OCI-LY1 (cell line): Measurements from ENCODE around the gene NUP155.
"Not testable (repeated sequence)": the region's sequence is repeated elsewhere in the genome, so short reads cannot be mapped to it uniquely, and the experiment has no call there.

Experiments used
- H2AFZ ChIP-seq: fragments of 200-600 bp; sonication (generic), shearing (Covaris generic); 2 replicates; pipeline ENCODE4 v1.6.0; 2014; ENCODE audit warnings: antibody characterized with exemption, mild to moderate bottlenecking, low read length
- H3F3A ChIP-seq: fragments of 200-600 bp; sonication (generic), shearing (Covaris generic); 2 replicates; pipeline ENCODE4 v1.6.0; 2014; ENCODE audit warnings: mild to moderate bottlenecking, antibody characterized with exemption, low read length, moderate library complexity; ENCODE audit not compliant: insufficient read depth
- H3K27ac ChIP-seq: fragments of 200-600 bp; sonication (generic); 2 replicates; pipeline ENCODE4 v1.5.1; 2014; ENCODE audit warnings: low read length, mixed run types, mild to moderate bottlenecking, low read depth; ENCODE audit not compliant: poor library complexity, severe bottlenecking
- H3K27me3 ChIP-seq: fragments of 200-600 bp; sonication (generic); 2 replicates; pipeline ENCODE4 v1.6.0; 2014; ENCODE audit warnings: antibody characterized with exemption, mild to moderate bottlenecking, low read length, moderate library complexity; ENCODE audit not compliant: insufficient read depth
- H3K36me3 ChIP-seq: fragments of 200-600 bp; sonication (generic); 2 replicates; pipeline ENCODE4 v1.6.1; 2014; ENCODE audit warnings: mild to moderate bottlenecking, antibody characterized with exemption, low read length, moderate library complexity, mixed read lengths; ENCODE audit not compliant: insufficient read depth
- H3K4me1 ChIP-seq: fragments of 200-600 bp; sonication (generic); 2 replicates; pipeline ENCODE4 v1.5.1; 2014; ENCODE audit warnings: mild to moderate bottlenecking, low read length, moderate library complexity; ENCODE audit not compliant: insufficient read depth, severe bottlenecking
- H3K4me2 ChIP-seq: fragments of 200-600 bp; sonication (generic), shearing (Covaris generic); 2 replicates; pipeline ENCODE4 v1.6.1; 2014; ENCODE audit warnings: low read length
- H3K4me3 ChIP-seq: fragments of 200-600 bp; sonication (generic); 2 replicates; pipeline ENCODE4 v1.5.1; 2014; ENCODE audit warnings: low read length, low read depth, mild to moderate bottlenecking, mixed read lengths; ENCODE audit not compliant: poor library complexity, severe bottlenecking
- H3K79me2 ChIP-seq: fragments of 200-600 bp; shearing (Covaris generic); 2 replicates; pipeline ENCODE4 v1.6.1; 2016; ENCODE audit warnings: mixed run types, low read length, mixed read lengths; ENCODE audit not compliant: insufficient read depth
- H3K9ac ChIP-seq: fragments of 200-600 bp; sonication (generic), shearing (Covaris generic); 2 replicates; pipeline ENCODE4 v1.6.1; 2014; ENCODE audit warnings: mild to moderate bottlenecking, low read length, mixed read lengths
- H3K9me2 ChIP-seq: fragments of 200-600 bp; sonication (generic), shearing (Covaris generic); 2 replicates; pipeline ENCODE4 v1.6.1; 2014; ENCODE audit warnings: low read depth, mild to moderate bottlenecking, low read length, mixed read lengths
- H3K9me3 ChIP-seq: fragments of 200-600 bp; shearing (Covaris generic); 2 replicates; pipeline ENCODE4 v1.6.1; 2014; ENCODE audit warnings: low read length, mixed read lengths
- H4K20me1 ChIP-seq: fragments of 200-600 bp; sonication (generic), shearing (Covaris generic); 2 replicates; pipeline ENCODE4 v1.6.0; 2016; ENCODE audit warnings: mild to moderate bottlenecking, low read length; ENCODE audit not compliant: insufficient read depth
- CTCF ChIP-seq: fragments of 200-600 bp; sonication (generic), shearing (Covaris generic); IDR thresholded peaks from 2 replicates; pipeline ENCODE4 v1.5.1; 2017; ENCODE audit warnings: mild to moderate bottlenecking, antibody characterized with exemption, low read length, moderate library complexity, mixed read lengths
- EZH2 ChIP-seq: fragments of 200-600 bp; sonication (generic), shearing (Covaris generic); IDR thresholded peaks from 2 replicates; pipeline ENCODE4 v1.8.0; 2017; ENCODE audit warnings: borderline replicate concordance, mixed run types, mild to moderate bottlenecking, antibody characterized with exemption, low read length, moderate library complexity, mixed read lengths

NUP155 gene

GRCh38 chr5:37379100-37379628 is 8.3 kb upstream of the NUP155 start, which contains the start of gene WDR70:
WDR70 (plus strand) TSS chr5:37379318; CDS start chr5:37379368, 50 bp downstream.
- not testable (repeated sequence) for H3K27ac ChIP-seq, H3K4me1 ChIP-seq, H3K9me2 ChIP-seq, H3K9me3 ChIP-seq, H3K27me3 ChIP-seq, H3K36me3 ChIP-seq, H3K79me2 ChIP-seq, H3F3A ChIP-seq, H4K20me1 ChIP-seq
- peak within 1 kb of the TSS; percentile 76 for H3K4me2 ChIP-seq
- H3K9ac ChIP-seq: peak within 1 kb of the TSS; percentile 87
- peak; percentile 77 for TF ChIP-seq CTCF
- H2AFZ ChIP-seq: 0 out of 2 replicates have a peak within 1 kb of the TSS, but pooled peaks have one; percentile 44
- H3K4me3 ChIP-seq: peak within 1 kb of the TSS; percentile 92

- H3K4me1 ChIP-seq, H3K4me3 ChIP-seq, H3K36me3 ChIP-seq, H3K4me2 ChIP-seq, H3K79me2 ChIP-seq, H3K9me3 ChIP-seq, H3F3A ChIP-seq, H3K9ac ChIP-seq, H4K20me1 ChIP-seq, H2AFZ ChIP-seq, H3K9me2 ChIP-seq, H3K27me3 ChIP-seq, H3K27ac ChIP-seq: not testable (repeated sequence)
These were observed 7.2 kb upstream of the NUP155 start for GRCh38 chr5:37378066-37378465.

GRCh38 chr5:37375091-37375490 is 4.2 kb upstream of the NUP155 start:
- H3K4me1 ChIP-seq: peaks cover 13% of the 10 kb centered on the region
- no peak for TF ChIP-seq EZH2
- H3K27me3 ChIP-seq: no peaks in the 10 kb centered on the region
- H3K27ac ChIP-seq: no peak overlapping the region
- no peaks in the 10 kb centered on the region for H3K9me3 ChIP-seq
- no peak overlapping the region for H3K9ac ChIP-seq
- H3K9me2 ChIP-seq: no peaks in the 10 kb centered on the region
- no peaks in the 10 kb centered on the region for H4K20me1 ChIP-seq
- H2AFZ ChIP-seq: no peak overlapping the region
- H3K79me2 ChIP-seq: peaks cover 13% of the 10 kb centered on the region
- H3K36me3 ChIP-seq: no peaks in the 10 kb centered on the region
- H3K4me3 ChIP-seq: no peak overlapping the region
- H3K4me2 ChIP-seq: no peak overlapping the region
- H3F3A ChIP-seq: no peaks in the 10 kb centered on the region

- Histone ChIP-seq H3K79me2 (peaks cover 51% of the 10 kb centered on the region), H3K27me3 (no peaks in the 10 kb centered on the region), H2AFZ (no peak overlapping the region)
These were observed 399 bp downstream of the NUP155 start for GRCh38 chr5:37370550-37370863.

More at GRCh38 chr5:37370550-37370863, 399 bp downstream of the NUP155 start:
- Histone ChIP-seq H3K4me1 (peaks cover 31% of the 10 kb centered on the region), H3K9me2 (no peaks in the 10 kb centered on the region), H3K9me3 (no peaks in the 10 kb centered on the region), H3K9ac (peak overlapping the region; percentile 97), H4K20me1 (no peaks in the 10 kb centered on the region), H3K27ac (peak overlapping the region; percentile 62), H3K4me2 (peak overlapping the region; percentile 92), H3K4me3 (peak overlapping the region; percentile 99), H3K36me3 (peaks cover 12% of the 10 kb centered on the region; the same call in 1 of the 2 replicates), H3F3A (no peaks in the 10 kb centered on the region)
- no peak for TF ChIP-seq EZH2
